Stimulated activated CD4-positive, alpha-beta T cell treated with anti-CD3 and anti-CD28 coated beads, Interleukin-4, amount 100 ng/mL, for 24 hours (primary cell): Measurements from ENCODE around the gene ID1.
"Not testable (repeated sequence)": the region's sequence is repeated elsewhere in the genome, so short reads cannot be mapped to it uniquely, and the experiment has no call there.

Experiments
- DNase-seq: peaks from one replicate; pipeline ENCODE4 v3.0.0-alpha.2; 2020

Gene ID1

GRCh38 chr20:31573555-31574321 is 31.4 kb upstream of the ID1 start:
- DNase-seq, result no peak

GRCh38 chr20:31574986-31575385 is 30.1 kb upstream of the ID1 start:
- DNase-seq, result not testable (repeated sequence)

GRCh38 chr20:31576751-31577150 is 28.3 kb upstream of the ID1 start:
- DNase-seq, result no peak

GRCh38 chr20:31577194-31577593 is 27.9 kb upstream of the ID1 start:
- DNase-seq, result no peak

- no peak for DNase-seq
These were observed 26.5 kb upstream of the ID1 start for GRCh38 chr20:31578448-31579138.

GRCh38 chr20:31579245-31579644 is 25.8 kb upstream of the ID1 start:
- no peak for DNase-seq

GRCh38 chr20:31579941-31580651 is 25.0 kb upstream of the ID1 start:
- DNase-seq, result not testable (repeated sequence)

- DNase-seq, result no peak
These were observed 24.4 kb upstream of the ID1 start for GRCh38 chr20:31580706-31581105.

- DNase-seq, result no peak
These were observed 23.7 kb upstream of the ID1 start for GRCh38 chr20:31581391-31581790.

GRCh38 chr20:31587545-31588389 is 17.3 kb upstream of the ID1 start:
- no peak for DNase-seq

GRCh38 chr20:31590717-31591225 is 14.3 kb upstream of the ID1 start:
- no peak for DNase-seq

- no peak for DNase-seq
These were observed 11.7 kb upstream of the ID1 start for GRCh38 chr20:31593221-31594001.

- no peak for DNase-seq
These were observed 11.0 kb upstream of the ID1 start for GRCh38 chr20:31594002-31594557.

- DNase-seq, result no peak
These were observed 10.3 kb upstream of the ID1 start for GRCh38 chr20:31594558-31595379.

- DNase-seq, result no peak
These were observed 9.8 kb upstream of the ID1 start for GRCh38 chr20:31595380-31595653.

GRCh38 chr20:31595654-31596411 is 9.3 kb upstream of the ID1 start:
- DNase-seq, result no peak

GRCh38 chr20:31596412-31596715 is 8.7 kb upstream of the ID1 start:
- DNase-seq, result not testable (repeated sequence)

- no peak for DNase-seq
These were observed 8.1 kb upstream of the ID1 start for GRCh38 chr20:31596831-31597480.

- no peak for DNase-seq
These were observed 7.6 kb upstream of the ID1 start for GRCh38 chr20:31597481-31597855.

GRCh38 chr20:31602431-31602778 is 2.7 kb upstream of the ID1 start:
- no peak for DNase-seq
